ENCODE measurements around the gene PON2. TPM values are rescaled to one million over a fixed set of nuclear protein-coding genes. Genes with fewer than 3 reads are reported as not detected.
"Not testable (repeated sequence)": the region's sequence is repeated elsewhere in the genome, so short reads cannot be mapped to it uniquely, and the experiment has no call there.

Gene PON2
- total RNA-seq, 1 donor from 2014 or later, result 77.5 TPM

- no peak for DNase-seq (ENCODE audit: low read depth)
These were observed 35.6 kb upstream of the PON2 start for GRCh38 chr7:95470452-95470851.

GRCh38 chr7:95469848-95470247 lies 35.0 kb upstream of the PON2 start:
- TF ChIP-seq CTCF (IDR thresholded peaks at IDR 0.05; ENCODE audit: insufficient read depth, low read length, poor library complexity, severe bottlenecking), result no peak
- no peak overlapping the region for H3K4me3 ChIP-seq (ENCODE audit: low read depth, low read length)
- no peaks in the 10 kb centered on the region for H3K27me3 ChIP-seq (ENCODE audit: control insufficient read depth, insufficient read depth, low read length)
- DNase-seq (ENCODE audit: low read depth), result no peak
- H3K36me3 ChIP-seq (ENCODE audit: control insufficient read depth, insufficient read depth, low read length), result no peaks in the 10 kb centered on the region

More at GRCh38 chr7:95470452-95470851, 35.6 kb upstream of the PON2 start:
- H3K4me3 ChIP-seq (ENCODE audit: low read depth, low read length), result no peak overlapping the region
- no peaks in the 10 kb centered on the region for H3K36me3 ChIP-seq (ENCODE audit: control insufficient read depth, insufficient read depth, low read length)
- no peak for TF ChIP-seq CTCF (IDR thresholded peaks at IDR 0.05; ENCODE audit: insufficient read depth, low read length, poor library complexity, severe bottlenecking)
- H3K27me3 ChIP-seq (ENCODE audit: control insufficient read depth, insufficient read depth, low read length), result no peaks in the 10 kb centered on the region

- no peaks in the 10 kb centered on the region for H3K36me3 ChIP-seq (ENCODE audit: control insufficient read depth, insufficient read depth, low read length)
- no peaks in the 10 kb centered on the region for H3K27me3 ChIP-seq (ENCODE audit: control insufficient read depth, insufficient read depth, low read length)
- no peak for DNase-seq (ENCODE audit: low read depth)
These were observed 34.4 kb upstream of the PON2 start for GRCh38 chr7:95469187-95469586.

GRCh38 chr7:95467912-95468607 lies 33.2 kb upstream of the PON2 start:
- H3K27me3 ChIP-seq (ENCODE audit: control insufficient read depth, insufficient read depth, low read length), result no peaks in the 10 kb centered on the region
- no peak for DNase-seq (ENCODE audit: low read depth)
- H3K36me3 ChIP-seq (ENCODE audit: control insufficient read depth, insufficient read depth, low read length), result no peaks in the 10 kb centered on the region
- TF ChIP-seq CTCF (IDR thresholded peaks at IDR 0.05; ENCODE audit: insufficient read depth, low read length, poor library complexity, severe bottlenecking), result no peak
- H3K4me3 ChIP-seq (ENCODE audit: low read depth, low read length), result no peak overlapping the region

More at GRCh38 chr7:95469187-95469586, 34.4 kb upstream of the PON2 start:
- H3K4me3 ChIP-seq (ENCODE audit: low read depth, low read length), result no peak overlapping the region
- TF ChIP-seq CTCF (IDR thresholded peaks at IDR 0.05; ENCODE audit: insufficient read depth, low read length, poor library complexity, severe bottlenecking), result no peak

GRCh38 chr7:95460653-95461052 lies 25.8 kb upstream of the PON2 start:
- H3K27me3 ChIP-seq (ENCODE audit: control insufficient read depth, insufficient read depth, low read length); H3K36me3 ChIP-seq (ENCODE audit: control insufficient read depth, insufficient read depth, low read length); DNase-seq (ENCODE audit: low read depth); H3K4me3 ChIP-seq (ENCODE audit: low read depth, low read length): not testable (repeated sequence)

GRCh38 chr7:95457947-95458346 lies 23.1 kb upstream of the PON2 start:
- no peak for TF ChIP-seq CTCF (IDR thresholded peaks at IDR 0.05; ENCODE audit: insufficient read depth, low read length, poor library complexity, severe bottlenecking)
- Histone ChIP-seq H3K36me3 (ENCODE audit: control insufficient read depth, insufficient read depth, low read length) (no peaks in the 10 kb centered on the region), H3K4me3 (ENCODE audit: low read depth, low read length) (no peak overlapping the region), H3K27me3 (ENCODE audit: control insufficient read depth, insufficient read depth, low read length) (no peaks in the 10 kb centered on the region)
- DNase-seq (ENCODE audit: low read depth), result no peak
